Hematopoietic multipotent progenitor cell treated with erythropoietin and hydrocortisone succinate and interleukin-3 and kit ligand, for 17 days (in vitro differentiated cells): ENCODE measurements around the gene VAPA.
"Not testable (repeated sequence)": the region's sequence is repeated elsewhere in the genome, so short reads cannot be mapped to it uniquely, and the experiment has no call there.

Experiments
- DNase-seq: peaks from one replicate; pipeline ENCODE4 v3.0.0-alpha.2; 2015; ENCODE audit warnings: low spot score

VAPA gene

DNA sequence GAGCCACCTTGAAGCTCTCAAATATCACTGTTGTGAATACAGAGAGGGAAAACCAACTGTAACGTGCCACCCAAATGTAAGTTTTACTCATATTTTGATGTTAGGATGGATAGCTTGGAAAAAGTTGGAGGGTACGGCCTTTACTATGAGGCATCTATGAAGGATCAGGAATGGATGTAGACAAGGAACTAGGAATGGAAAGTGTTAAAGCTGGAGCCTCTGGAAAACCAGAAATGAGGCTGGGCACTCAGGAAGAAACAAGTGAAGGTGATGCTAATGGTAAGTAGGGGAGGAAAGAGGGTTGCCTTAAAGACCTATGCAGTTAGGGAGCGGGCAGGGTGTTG is 27.8 kb upstream of the VAPA start:
- DNase-seq, result no peak

DNA sequence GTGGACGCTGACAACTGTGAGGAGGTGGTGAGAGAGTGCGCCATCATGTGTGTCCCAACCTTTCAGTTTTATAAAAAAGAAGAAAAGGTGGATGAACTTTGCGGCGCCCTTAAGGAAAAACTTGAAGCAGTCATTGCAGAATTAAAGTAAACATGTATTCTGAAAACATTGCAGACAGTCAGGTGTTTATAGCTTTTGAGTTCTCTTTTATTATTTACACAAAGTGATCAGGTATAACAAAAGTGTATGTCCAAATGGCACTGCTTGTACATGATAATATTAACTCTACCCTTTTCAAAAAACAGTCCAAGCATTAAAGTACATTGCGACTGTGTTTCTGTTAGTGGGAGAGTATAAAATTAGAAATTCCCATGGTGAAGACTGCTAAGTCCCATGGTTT is 25.8 kb upstream of the VAPA start:
- DNase-seq, result no peak

DNA sequence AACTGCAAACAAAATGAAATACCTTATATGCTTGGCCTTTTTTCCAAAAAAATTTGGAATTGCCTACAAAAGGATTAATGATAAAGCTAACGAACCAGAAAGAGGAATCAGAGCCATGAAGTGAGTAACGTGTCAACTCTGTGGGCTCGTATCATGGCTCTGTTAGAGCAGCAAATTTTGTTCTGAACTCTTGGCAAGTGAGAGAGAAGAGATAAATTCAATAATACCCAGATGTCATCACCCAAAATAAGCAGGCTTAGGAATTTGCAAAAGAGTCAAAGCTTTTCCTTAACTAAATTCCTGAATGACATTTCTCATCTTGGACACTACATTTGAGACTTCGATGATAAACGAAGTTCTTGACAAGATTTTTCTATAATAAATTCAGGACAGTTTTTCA is 23.6 kb upstream of the VAPA start:
- no peak for DNase-seq

DNA sequence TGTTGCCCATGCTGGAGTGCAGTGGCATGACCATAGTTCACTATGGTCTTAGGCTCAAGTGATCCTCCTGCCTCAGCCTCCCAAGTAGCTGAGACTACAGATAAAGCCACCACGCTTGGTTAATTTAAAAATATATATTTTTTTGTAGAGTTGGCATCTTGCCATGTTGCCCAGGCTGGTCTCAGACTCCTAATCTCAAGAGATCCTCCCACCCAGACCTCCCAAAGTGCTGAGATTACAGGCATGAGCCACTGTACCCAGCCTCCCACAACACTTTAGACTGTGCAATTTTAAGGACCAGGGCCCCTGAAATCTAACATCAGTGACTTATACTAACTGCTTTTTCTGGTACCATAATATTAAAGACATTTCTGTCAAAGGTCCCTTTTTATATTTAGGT is 22.9 kb upstream of the VAPA start:
- DNase-seq, result peak; percentile 69

DNA sequence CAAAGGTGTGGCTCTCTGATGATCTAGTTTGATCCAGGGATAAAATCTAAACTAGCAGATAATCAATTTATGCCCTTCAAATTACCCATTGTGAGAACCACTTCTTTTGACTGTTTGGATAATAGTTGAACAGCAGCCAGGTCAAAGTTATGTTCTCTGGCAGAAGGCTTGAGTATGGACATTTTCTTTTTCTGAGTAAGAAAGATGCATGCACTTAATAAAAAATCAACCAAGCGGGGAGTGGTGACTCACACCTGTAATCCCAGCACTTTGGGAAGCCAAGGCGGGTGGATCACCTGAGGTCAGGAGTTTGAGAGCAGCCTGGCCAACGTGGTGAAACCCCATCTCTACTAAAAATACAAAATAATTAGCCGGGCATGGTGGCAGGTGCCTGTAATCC is 22.3 kb upstream of the VAPA start:
- not testable (repeated sequence) for DNase-seq

DNA sequence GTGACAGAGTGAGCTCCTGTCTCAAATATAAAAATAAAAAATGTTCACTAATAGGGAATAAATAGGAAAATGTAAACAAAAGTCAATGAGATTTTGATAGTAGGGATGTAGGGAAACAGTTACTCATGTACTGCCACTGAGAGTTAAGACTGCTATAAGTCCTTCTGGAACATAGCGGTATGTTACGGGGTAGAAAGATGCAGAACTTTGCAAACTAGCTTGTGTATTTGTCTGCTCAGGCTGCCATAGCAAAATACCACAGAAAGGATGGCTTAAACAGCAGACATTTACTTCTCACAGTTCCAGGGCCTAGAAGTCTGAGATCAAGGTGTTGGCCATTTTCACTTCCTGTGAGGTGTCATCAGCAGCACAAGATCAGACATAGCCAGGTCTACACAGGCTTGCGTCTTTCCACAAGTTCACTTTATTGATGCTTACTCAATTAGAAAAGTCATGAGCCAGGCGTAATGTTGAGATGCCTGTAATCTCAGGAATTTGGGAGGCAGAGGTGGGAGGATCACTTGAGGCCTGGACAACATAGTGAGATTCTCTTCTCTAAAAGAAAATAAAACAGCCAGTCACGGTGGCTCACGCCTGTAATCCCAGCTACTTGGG is 19.3 kb upstream of the VAPA start:
- no peak for DNase-seq

DNA sequence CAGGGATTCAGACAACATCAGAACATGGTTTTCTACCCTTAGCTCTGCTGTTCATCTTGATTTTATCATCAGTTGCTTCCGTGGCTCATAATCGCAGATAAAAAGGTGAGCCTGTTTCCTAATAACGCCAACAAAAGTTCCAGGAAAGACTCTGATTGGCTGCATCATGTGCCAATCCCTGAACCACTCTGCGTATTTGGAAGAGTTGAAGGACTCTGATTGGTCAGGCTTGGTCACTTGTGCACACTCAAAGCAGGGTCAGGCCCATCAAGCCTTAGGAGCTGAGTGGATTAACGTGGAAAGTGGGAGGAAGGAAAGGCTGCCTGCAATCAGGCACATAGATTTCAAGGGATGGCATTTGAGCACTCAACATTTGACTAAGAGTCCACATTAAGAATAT is 16.7 kb upstream of the VAPA start:
- no peak for DNase-seq

DNA sequence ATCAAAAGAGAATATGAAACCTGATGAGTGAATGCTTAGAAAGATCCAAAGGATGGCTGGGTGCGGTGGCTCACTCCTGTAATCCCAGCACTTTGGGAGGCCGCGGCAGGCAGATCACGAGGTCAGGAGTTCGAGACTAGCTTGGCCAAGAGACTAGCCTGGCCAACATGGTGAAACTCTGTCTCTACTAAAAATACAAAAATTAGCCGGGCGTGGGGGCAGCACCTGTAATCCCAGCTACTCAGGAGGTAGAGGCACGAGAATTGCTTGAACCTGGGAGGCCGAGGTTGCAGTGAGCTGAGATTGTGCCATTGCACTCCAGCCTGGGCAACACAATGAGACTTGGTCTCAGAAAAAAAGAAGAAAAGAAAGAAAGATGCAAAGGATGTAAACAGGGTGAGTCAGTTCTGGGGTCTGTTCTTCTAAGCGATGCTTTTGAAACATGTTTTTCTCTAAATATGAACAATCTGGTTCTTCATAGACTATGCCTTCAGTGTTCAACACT is 16.0 kb upstream of the VAPA start:
- not testable (repeated sequence) for DNase-seq

DNA sequence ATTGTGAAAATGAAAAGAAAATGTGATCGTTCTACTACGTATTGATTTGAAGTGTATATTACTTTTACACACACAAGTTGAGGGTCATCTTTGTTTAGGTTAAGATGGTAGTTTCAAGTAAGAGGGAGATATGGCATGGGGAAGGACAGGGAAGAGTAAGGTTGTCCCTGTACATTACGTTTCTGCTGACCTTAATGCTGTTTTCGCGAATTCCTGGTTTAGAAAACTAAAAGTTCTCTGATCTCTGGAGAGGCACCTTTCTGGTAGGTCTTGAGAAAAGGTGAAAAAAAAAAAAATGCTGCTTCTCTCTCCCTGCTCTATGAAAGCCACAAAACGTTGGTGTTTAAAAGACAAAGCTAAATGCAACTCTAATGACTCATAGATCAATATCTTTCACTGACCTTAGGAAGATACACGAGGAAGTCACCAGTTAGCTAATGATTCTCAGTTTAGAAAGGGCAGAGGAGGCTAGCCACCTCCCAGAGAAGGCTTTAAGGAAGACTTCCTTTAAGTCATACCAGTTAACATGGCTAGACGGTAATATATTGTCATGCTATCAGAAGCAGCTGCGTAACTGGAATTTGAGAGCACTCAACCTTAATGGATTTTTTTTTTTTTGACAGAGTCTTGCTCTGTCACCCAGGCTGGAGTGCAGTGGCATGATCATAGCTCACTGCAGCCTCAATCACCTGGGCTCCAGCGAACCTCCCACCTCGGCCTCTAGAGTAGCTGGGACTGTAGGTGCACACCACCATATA is 14.8 kb upstream of the VAPA start:
- no peak for DNase-seq

DNA sequence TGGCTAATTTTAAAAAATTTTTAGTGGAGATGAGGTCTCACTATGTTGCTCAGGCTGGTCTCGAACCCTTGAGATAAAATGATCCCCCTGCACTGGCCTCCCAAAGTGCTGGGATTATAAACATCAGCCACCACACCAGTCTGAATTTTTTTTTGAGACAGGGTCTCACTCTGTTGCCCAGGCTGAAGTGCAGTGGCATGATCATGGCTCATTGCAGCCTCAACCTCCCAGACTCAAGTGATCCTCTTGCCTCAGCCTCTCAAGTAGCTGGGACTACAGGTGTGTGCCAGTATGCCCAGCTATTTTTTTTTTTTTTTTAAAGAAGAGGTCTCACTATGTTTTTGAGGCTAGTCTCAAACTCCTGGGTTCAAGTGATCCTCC is 14.3 kb upstream of the VAPA start:
- DNase-seq, result not testable (repeated sequence)

DNA sequence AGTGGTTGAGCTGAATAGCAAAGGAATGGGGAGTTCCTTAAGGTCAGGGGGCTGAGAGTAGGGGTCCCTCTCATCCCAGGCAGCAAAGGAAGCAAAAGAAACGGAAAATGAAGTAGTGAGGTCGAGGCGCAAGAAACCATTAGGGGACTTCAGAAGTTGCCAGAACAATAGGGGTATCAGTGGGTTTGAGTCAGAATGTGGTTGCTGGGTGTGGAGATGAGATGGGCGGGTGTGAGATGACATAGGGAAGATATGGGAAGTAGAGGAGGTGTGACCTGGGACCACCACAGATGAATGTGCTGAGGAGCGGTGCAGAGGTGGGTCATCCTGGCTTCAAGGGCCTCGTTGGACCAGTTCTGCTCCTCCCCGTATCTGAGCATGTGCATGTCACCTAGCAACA is 13.1 kb upstream of the VAPA start:
- no peak for DNase-seq

DNA sequence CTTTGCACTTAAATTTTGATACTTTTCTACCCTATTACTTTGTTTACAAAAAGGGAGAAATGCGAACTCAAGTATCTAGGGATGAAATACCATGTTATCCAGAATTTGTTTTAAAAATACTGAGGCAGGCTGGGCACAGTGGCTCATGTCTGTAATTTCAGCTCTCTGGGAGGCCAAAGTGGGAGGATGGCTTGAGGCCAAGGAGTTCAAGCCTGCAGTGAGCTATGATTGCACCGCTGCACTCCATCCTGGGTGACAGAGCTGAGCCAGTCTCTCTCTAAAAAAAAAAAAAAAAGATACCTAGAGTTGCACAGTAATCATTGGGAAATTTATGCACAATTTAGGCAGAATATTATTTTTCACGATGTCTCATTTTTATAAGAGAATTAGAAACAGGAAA is 12.4 kb upstream of the VAPA start:
- DNase-seq, result no peak

DNA sequence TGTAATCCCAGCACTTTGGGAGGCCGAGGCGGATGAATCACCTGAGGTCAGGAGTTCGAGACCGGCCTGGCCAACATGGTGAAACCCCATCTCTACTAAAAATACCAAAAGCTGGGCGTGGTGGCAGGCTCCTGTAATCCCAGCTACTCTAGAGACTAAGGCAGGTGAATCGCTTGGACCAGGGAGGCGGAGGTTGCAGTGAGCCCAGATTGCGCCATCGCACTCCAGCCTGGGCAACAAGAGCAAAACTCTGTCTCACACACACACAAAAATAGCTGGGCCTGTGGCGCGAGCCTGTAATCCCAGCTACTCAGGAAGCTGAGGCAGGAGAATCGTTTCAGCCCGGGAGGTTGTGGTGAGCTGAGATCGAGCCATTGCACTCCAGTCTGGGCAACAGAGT is 11.6 kb upstream of the VAPA start:
- DNase-seq, result not testable (repeated sequence)

DNA sequence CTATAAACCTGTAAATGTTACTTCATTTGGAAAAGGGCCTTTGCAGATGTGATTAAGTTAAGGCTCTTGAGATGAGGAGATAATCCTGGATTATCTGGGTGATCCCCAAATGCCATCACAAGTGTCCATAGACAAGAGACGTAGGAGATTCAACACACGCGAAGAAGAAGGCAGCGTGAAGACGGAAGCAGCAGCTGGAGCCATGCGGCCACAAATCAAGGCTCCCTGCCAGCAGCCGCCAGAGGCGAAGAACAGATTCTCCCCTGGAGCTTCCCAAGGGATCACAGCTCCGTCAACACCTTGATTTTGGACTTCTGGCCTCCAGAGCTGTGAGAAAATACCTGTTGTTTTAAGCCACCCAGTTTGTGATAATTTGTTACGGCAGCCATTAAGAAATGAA is 11.0 kb upstream of the VAPA start:
- no peak for DNase-seq

DNA sequence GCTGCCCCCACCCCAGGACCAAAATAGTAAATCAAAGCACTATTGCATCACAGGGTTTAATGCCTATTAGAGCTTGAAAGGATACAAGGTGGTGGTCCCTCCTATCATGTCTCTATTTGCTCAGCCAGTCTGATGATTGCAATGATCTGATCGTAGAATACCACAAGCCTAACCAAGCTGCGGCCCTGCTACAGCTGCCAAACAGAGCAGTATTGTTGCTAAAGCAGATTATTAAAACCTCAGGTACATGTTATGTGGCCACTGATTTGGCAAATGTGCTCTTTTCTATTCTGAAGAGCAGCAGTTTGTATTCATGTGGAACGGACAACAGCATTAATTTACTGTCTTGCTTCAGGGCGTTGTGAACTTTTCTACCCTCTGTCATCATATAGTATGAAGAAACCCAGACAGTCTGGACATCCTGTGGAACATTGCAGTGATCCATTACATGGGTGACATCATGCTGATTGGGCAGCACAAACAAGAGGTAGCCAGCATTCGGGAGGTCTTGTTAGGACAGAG is 8.4 kb upstream of the VAPA start:
- no peak for DNase-seq

DNA sequence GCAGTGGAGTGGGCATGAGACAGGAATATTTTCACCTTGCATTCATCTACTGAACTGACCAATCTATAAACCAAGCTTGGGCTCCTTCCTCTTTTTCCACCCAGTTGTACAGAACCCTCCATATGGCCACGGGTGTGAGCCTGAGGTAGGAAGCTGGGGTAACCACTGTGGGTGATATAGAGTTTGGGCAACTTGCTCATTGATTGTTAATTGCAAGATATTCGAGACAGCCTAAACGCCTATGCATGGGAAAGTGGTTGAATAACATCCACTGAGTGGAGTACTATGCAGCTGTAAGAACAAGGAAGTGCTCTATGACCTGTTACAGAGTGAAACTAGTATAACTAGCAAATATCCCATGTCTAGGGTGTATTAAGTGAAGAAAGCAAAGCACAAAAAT is 7.3 kb upstream of the VAPA start:
- no peak for DNase-seq

DNA sequence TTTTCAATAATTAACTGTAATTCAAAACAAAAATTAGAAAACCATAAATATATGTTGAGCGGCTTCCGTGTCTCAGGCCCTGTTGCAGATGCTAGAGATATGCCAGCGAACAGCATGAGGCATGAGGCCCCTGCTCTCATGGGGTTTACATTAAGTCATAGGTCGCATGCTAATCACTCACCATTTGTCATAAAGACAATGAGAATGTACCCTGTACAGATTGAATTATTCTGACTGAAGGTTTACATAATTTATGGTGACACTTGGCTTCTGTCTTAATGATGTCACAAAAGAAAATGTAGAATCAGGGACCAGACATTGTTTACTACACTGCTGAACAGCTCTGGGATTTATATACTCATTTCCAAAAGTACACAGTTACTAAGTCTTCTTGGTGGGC is 5.9 kb upstream of the VAPA start:
- no peak for DNase-seq

DNA sequence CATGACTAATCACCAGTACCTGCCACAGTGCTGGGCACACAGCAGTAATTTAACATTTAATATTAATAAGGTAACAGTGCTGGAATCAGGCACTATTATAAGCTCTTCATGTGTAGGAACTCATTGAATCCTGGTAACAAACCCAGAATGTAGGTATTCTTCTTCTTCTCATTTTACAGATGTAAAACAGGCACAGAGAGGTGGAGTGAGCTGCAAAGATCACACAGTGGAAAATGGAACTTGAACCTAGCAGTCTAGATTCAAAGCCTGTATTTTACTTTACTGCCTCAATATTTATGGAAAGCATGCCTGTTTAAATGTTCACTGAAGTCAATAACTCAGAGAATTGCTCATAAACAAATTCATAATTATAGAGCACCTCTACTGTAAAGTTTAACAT is 3.7 kb upstream of the VAPA start:
- DNase-seq, result no peak

DNA sequence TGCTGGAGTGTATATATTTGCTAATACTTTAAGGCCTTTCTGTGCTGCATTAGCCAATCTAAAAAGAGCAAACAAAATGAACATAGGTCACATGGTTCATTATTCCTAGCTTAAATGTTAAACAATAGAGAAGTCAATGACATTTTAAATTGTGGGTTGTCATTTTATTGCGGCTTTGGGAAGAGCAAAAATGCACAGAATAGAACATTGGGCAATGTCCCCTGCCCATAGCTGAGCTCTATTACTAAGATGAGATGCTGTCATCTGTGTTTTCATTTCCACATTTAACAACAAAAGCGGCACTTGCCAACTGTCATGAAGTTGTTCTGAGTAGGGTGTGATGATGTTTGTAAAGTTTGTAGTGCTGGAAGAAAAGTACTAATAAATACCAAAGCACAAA is 3.2 kb upstream of the VAPA start:
- no peak for DNase-seq

DNA sequence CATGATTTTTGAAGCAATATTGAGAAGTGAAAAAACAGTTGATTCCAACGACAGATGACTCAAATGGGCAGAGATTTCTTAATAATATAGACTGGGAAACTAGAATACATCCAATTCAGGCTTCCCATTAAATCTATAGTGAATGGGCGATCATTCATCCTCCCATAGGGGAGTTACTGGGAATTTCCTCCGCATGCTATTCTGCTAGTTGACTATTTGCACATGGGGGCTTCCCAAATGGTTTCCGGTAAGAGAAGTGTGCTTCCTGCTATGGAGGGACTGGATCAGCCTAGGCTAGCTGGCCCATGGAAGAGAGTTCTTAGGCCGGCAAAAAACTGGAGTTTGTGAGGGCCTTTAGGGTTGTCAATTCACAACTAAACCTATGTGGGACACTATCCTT is 2.6 kb upstream of the VAPA start:
- DNase-seq, result no peak

DNA sequence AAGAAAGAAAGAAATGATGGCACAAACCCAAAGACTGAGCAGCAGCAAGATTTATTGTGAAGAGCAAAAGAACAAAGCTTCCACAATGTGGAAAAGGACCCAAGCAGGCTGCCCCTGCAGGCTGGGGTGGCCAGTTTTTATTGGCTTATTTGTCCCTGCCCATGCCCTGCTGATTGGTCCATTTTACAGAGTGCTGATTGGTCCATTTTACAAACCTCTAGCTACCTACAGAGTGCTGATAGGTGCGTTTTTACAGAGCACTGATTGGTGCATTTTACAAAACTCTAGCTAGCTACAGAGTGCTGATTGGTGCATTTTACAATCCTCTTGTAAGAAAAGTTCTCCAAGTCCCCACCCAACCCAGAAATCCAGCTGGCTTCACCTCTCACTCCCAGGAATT is 1.5 kb upstream of the VAPA start:
- DNase-seq, result not testable (repeated sequence)

DNA sequence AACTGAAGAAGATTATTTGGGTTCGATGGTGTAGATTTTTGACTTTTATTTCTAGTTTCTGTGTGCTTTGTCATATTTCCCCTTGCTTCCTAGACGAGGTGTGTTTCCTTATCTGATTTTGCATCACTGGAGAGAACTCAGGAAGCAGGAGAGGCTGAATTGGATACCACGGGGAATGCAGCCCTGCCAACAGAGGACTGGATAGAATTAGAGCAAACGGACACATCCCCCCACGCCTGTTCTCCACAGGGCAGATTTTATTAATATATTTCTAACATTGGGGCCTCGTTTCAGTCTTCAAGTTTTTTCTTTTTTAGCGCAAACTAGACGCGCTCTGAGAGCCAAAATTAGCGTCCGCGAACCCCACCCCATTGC is 678 bp upstream of the VAPA start:
- DNase-seq, result no peak

DNA sequence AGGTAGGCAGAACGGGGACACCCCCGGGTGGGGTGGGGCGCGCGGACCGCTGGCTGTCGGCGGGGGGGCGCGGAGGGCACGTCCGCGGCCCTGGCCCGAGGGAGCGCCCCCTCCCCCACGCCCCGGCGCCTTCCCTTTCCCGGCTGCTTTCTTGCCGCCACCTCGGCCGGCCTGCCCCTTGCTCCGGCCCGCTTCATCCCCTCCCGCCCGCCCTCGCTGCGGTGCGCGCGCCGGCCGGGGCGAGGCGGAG is 443 bp downstream of the VAPA start:
- no peak for DNase-seq

DNA sequence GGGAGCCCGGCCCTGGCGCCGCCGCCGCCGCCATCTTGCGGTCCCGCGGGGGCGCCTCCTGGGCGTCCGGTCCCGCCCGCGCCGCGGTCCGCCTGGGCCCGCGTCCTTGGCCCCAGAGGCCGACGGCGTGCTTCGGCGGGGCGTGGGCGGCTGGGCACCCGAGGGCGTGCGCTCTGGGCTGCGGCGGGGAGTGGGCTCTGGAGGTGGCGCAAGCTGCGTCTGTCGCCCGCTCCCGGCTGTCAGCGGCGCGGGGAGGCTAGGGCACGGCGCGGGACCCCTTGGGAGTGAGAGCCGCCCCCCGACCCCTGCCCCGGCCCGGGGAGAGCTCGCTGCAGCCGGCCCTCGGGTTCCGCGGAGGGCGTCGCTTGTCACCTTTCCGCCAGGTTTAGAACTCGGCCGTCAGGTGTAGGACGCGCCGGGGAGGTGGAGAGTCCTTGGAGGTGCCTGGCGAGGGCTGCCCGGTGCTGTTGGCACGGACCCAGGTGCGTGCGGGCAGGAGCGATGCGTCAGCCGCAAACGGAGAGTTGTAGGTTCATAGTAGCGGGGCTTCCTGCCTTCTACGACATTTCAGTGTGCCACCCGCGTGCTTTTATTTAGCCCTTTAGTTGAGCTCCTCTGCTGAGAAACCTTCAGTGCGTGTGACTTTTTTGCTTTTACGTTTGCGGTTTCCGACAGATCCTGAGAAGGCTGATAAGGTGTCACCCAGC is 921 bp downstream of the VAPA start:
- peak; percentile 90 for DNase-seq
